SK-N-SH treated with all-trans-retinoic acid at 6 μM for 48 hours (cell line): ENCODE data around the gene TMEM119.
A peak's percentile ranks its signal among the peaks of the same experiment; 100 is the strongest.

Experiments used
- ATAC-seq: fragments of 200-7000 bp; cut with Tn5 transposase; 3 replicates; pipeline ENCODE4 v1.9.1; 2020; ENCODE audit warnings: mild to moderate bottlenecking, moderate library complexity
- ARNTL ChIP-seq: fragments of 450-650 bp; formaldehyde crosslinking; IDR thresholded peaks from 2 replicates; pipeline ENCODE4 v1.5.0; 2020; ENCODE audit warnings: low read depth, mild to moderate bottlenecking, moderate library complexity, borderline replicate concordance
- BACH2 ChIP-seq: fragments of 250-450 bp; sonication (Bioruptor Pico); IDR thresholded peaks from 2 replicates; pipeline ENCODE4 v1.9.0; 2021; ENCODE audit warnings: mild to moderate bottlenecking, borderline replicate concordance
- CREB5 ChIP-seq: fragments of 250-450 bp; sonication (Bioruptor Pico); IDR thresholded peaks from 2 replicates; pipeline ENCODE4 v1.5.1; 2020; ENCODE audit warnings: low read depth, mild to moderate bottlenecking, moderate library complexity
- CSDC2 ChIP-seq: fragments of 250-450 bp; sonication (Bioruptor Pico); IDR thresholded peaks from 2 replicates; pipeline ENCODE4 v1.5.0; 2020; ENCODE audit warnings: mild to moderate bottlenecking, moderate library complexity
- CSRNP3 ChIP-seq: fragments of 250-450 bp; sonication (Bioruptor Pico); IDR thresholded peaks from 2 replicates; pipeline ENCODE4 v1.5.1; 2021; ENCODE audit warnings: mild to moderate bottlenecking, moderate library complexity
- ESRRG ChIP-seq: fragments of 250-450 bp; sonication (Bioruptor Pico); IDR thresholded peaks from 2 replicates; pipeline ENCODE4 v1.6.1; 2021; ENCODE audit warnings: mild to moderate bottlenecking
- OSR1 ChIP-seq: fragments of 250-450 bp; sonication (Bioruptor Pico); IDR thresholded peaks from 2 replicates; pipeline ENCODE4 v1.8.0; 2022; ENCODE audit warnings: moderate library complexity, mild to moderate bottlenecking, inconsistent platforms
- PATZ1 ChIP-seq: fragments of 250-450 bp; sonication (Bioruptor Pico); IDR thresholded peaks from 2 replicates; pipeline ENCODE4 v1.8.0; 2020; ENCODE audit warnings: mild to moderate bottlenecking, moderate library complexity, borderline replicate concordance
- POU6F1 ChIP-seq: fragments of 250-450 bp; sonication (Bioruptor Pico); IDR thresholded peaks from 2 replicates; pipeline ENCODE4 v1.8.0; 2021; ENCODE audit warnings: low read depth, mild to moderate bottlenecking, moderate library complexity, borderline replicate concordance
- PPARA ChIP-seq: fragments of 250-450 bp; sonication (Bioruptor Pico); IDR thresholded peaks from 2 replicates; pipeline ENCODE4 v1.5.0; 2020; ENCODE audit warnings: mild to moderate bottlenecking, borderline replicate concordance
- RARB ChIP-seq: fragments of 250-450 bp; sonication (Bioruptor Pico); IDR thresholded peaks from 2 replicates; pipeline ENCODE4 v1.8.0; 2021; ENCODE audit warnings: mild to moderate bottlenecking, moderate library complexity
- SNAI2 ChIP-seq: fragments of 250-450 bp; sonication (Bioruptor Pico); IDR thresholded peaks from 2 replicates; pipeline ENCODE4 v1.5.0; 2020; ENCODE audit warnings: mild to moderate bottlenecking, moderate library complexity
- TCF4 ChIP-seq: fragments of 250-450 bp; sonication (Bioruptor Pico); IDR thresholded peaks from 2 replicates; pipeline ENCODE4 v1.8.0; 2021; ENCODE audit warnings: mild to moderate bottlenecking, moderate library complexity, borderline replicate concordance
- TOX ChIP-seq: fragments of 250-450 bp; sonication (Bioruptor Pico); IDR thresholded peaks from 2 replicates; pipeline ENCODE4 v1.8.0; 2021; ENCODE audit warnings: mild to moderate bottlenecking, moderate library complexity, borderline replicate concordance
- TSHZ2 ChIP-seq: fragments of 250-450 bp; sonication (Bioruptor Pico); IDR thresholded peaks from 2 replicates; pipeline ENCODE4 v1.5.0; 2020; ENCODE audit warnings: mild to moderate bottlenecking, moderate library complexity
- ZC3H10 ChIP-seq: fragments of 250-450 bp; sonication (Bioruptor Pico); IDR thresholded peaks from 2 replicates; pipeline ENCODE4 v1.5.1; 2021; ENCODE audit warnings: mild to moderate bottlenecking, moderate library complexity
- ZFP3 ChIP-seq: fragments of 250-450 bp; sonication (Bioruptor Pico); IDR thresholded peaks from 2 replicates; pipeline ENCODE4 v1.5.0; 2020; ENCODE audit warnings: mild to moderate bottlenecking, moderate library complexity
- ZFP30 ChIP-seq: fragments of 450-650 bp; formaldehyde crosslinking; IDR thresholded peaks from 2 replicates; pipeline ENCODE4 v1.5.0; 2022; ENCODE audit warnings: mild to moderate bottlenecking, moderate library complexity
- ZNF70 ChIP-seq: fragments of 450-650 bp; formaldehyde crosslinking; IDR thresholded peaks from 2 replicates; pipeline ENCODE4 v1.5.0; 2020; ENCODE audit warnings: mild to moderate bottlenecking, moderate library complexity
- ZNF8 ChIP-seq: fragments of 450-650 bp; formaldehyde crosslinking; IDR thresholded peaks from 2 replicates; pipeline ENCODE4 v1.5.0; 2020; ENCODE audit warnings: mild to moderate bottlenecking, moderate library complexity

The TMEM119 gene

GRCh38 chr12:108641446-108642268, 43.8 kb upstream of the TMEM119 start:
- TF ChIP-seq RARB (CRISPR knock-in tag) (no peak), ESRRG (CRISPR knock-in tag) (no peak), ZFP3 (CRISPR knock-in tag) (no peak), ZFP30 (CRISPR knock-in tag) (no peak), ZNF8 (CRISPR knock-in tag) (no peak), CSDC2 (CRISPR knock-in tag) (no peak), TOX (CRISPR knock-in tag) (no peak), ZC3H10 (CRISPR knock-in tag) (no peak), OSR1 (no peak), TCF4 (no peak), PPARA (no peak), CREB5 (CRISPR knock-in tag) (no peak), ZNF70 (CRISPR knock-in tag) (no peak)
- peak; percentile 1 for ATAC-seq

GRCh38 chr12:108640802-108641445, 43.0 kb upstream of the TMEM119 start:
- peak; percentile 16 for ATAC-seq
- TF ChIP-seq OSR1 (no peak), ZFP30 (CRISPR knock-in tag) (no peak)

- 0 out of 3 replicates have a peak, but pooled peaks have one; percentile 1 for ATAC-seq
- TF ChIP-seq ARNTL (CRISPR knock-in tag) (no peak), TCF4 (no peak), SNAI2 (CRISPR knock-in tag) (no peak), TOX (CRISPR knock-in tag) (no peak), ZC3H10 (CRISPR knock-in tag) (no peak), POU6F1 (CRISPR knock-in tag) (no peak), RARB (CRISPR knock-in tag) (no peak), TSHZ2 (CRISPR knock-in tag) (no peak), PATZ1 (CRISPR knock-in tag) (no peak), ZFP3 (CRISPR knock-in tag) (no peak), CSDC2 (CRISPR knock-in tag) (no peak), BACH2 (CRISPR knock-in tag) (no peak), ZNF8 (CRISPR knock-in tag) (no peak), CSRNP3 (CRISPR knock-in tag) (no peak), OSR1 (no peak)
Measured at GRCh38 chr12:108638997-108639822, 41.3 kb upstream of the TMEM119 start.
